Memory B cell (primary cell): ENCODE data around the gene ZNF333.
A peak's percentile ranks its signal among the peaks of the same experiment; 100 is the strongest.

Source experiments
- ATAC-seq: fragments of 150-1000 bp; cut with Tn5 transposase; 2 replicates; pipeline ENCODE4 v1.10.0; 2021; ENCODE audit warnings: low read depth, mild to moderate bottlenecking, moderate library complexity
- DNase-seq, 2 donors: peaks; one replicate each; pipeline ENCODE4 v3.0.0; 2022; ENCODE audit warnings: low spot score in 2 of 2
- H3K27ac Mint-ChIP-seq: one replicate; pipeline ENCODE4 v1.8.0; 2022; ENCODE audit warnings: mild to moderate bottlenecking, moderate library complexity, mixed read lengths
- H3K27me3 Mint-ChIP-seq: one replicate; pipeline ENCODE4 v1.8.0; 2022; ENCODE audit warnings: mixed read lengths
- H3K36me3 Mint-ChIP-seq: one replicate; pipeline ENCODE4 v1.8.0; 2022; ENCODE audit warnings: mild to moderate bottlenecking, mixed read lengths
- H3K4me1 Mint-ChIP-seq: one replicate; pipeline ENCODE4 v1.8.0; 2022; ENCODE audit warnings: mixed read lengths
- H3K4me3 Mint-ChIP-seq: one replicate; pipeline ENCODE4 v1.8.0; 2022; ENCODE audit warnings: mild to moderate bottlenecking, moderate library complexity, mixed read lengths
- H3K9me3 Mint-ChIP-seq: one replicate; pipeline ENCODE4 v1.8.0; 2022; ENCODE audit warnings: mixed read lengths

Gene ZNF333

DNA sequence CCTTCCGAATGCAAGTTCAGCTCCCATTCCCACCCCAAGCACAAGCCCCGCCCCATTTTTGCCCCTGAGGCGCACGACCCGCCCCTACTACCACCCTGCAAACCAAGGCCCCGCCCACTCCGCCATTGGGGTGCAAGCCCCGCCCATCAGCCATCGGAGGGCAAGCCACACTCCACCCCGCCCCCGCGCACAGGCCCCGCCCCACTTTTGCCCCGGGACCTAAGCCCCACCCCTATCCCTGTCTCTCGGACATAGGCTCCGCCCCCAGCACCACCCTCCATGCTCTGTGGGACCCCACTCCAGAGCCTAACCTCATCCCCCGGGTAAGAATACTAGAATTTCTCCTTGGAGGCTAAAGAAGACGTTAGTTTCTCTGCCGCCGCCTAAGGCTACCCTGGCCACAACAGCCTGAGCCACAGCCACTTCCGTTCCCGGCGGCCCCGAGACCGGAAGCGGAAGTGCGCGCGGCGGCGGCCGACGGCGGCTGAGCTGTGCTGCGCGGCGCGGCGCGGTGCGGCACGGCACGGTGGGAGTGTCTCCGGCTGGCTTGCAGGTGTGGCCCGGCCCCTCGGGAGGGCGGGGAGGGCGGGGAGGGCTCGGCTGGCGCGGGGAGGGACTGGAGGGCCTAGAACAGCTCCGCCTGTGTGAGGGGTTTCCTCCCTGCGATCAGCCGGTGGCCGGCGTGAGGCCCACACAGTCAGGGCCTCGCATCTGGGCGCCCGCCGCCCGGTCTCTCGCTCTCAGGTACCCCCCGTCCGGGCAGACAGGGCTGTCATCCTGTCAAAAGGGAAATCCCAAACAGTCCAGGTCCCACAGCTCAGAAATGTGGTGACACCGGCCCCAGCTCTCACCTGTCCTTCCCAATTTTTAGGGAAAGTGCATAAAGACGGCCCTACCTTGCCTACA is at the start of gene ZNF333:
TSS of gene ZNF333 (plus strand) at position 451 of the 906 bp plus-strand sequence. CDS start 3,444 bp downstream, outside the sequence.
- Mint-ChIP-seq H3K4me1 (peaks cover 12% of the 10 kb centered on the region), H3K36me3 (peaks cover 5% of the 10 kb centered on the region), H3K9me3 (no peaks in the 10 kb centered on the region), H3K4me3 (peak within 1 kb of the TSS; percentile 97), H3K27me3 (no peaks in the 10 kb centered on the region), H3K27ac (peak within 1 kb of the TSS; percentile 99)
- peak; percentile 94 to 96 for DNase-seq
- ATAC-seq, result peak; percentile 89

DNA sequence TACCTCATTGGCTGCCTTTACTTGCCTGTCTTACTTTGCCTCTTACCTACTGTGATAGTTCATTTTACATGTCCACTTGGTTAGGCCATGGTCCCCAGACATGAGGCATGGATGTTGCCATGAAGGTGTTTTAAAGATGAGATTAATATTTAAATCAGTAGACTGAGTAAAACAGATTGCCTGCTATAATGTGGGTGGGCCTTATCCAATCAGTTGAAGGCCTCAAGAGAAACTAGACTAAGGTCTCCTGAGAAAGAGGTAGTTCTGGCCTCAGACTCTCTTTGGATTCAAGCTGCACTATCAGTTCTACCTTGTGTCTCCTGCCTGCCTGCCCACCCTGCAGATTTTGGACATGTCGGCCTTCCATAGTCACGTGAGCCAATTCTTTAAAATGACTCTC is 41.3 kb upstream of the ZNF333 start:
- Mint-ChIP-seq H3K4me3 (no peak overlapping the region), H3K36me3 (peaks cover 12% of the 10 kb centered on the region), H3K9me3 (peaks cover 16% of the 10 kb centered on the region), H3K27me3 (peaks cover 15% of the 10 kb centered on the region), H3K4me1 (peaks cover 10% of the 10 kb centered on the region), H3K27ac (no peak overlapping the region)
- ATAC-seq (no peak), DNase-seq (no peak)

DNA sequence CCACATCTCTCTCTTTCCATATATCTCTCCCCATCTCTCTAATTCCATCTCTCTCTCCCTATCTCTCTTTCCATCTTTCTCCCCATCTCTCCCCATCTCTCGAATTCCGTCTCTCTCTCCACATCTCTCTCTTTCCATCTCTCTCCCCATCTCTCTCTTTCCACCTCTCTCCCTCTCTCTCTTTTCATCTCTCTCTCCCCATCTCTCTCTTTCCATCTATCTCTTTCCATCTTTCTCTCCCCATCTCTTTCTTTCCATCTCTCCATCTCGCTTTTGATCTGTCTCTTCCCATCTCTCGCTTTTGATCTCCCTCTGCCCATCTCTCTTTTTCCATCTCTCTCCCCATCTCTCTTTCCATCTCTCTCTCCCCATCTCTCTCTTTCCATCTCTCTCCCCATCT is 40.8 kb upstream of the ZNF333 start:
- DNase-seq, result no peak
- Mint-ChIP-seq H3K36me3 (peaks cover 12% of the 10 kb centered on the region), H3K4me3 (no peak overlapping the region), H3K27ac (no peak overlapping the region), H3K9me3 (peaks cover 16% of the 10 kb centered on the region), H3K4me1 (peaks cover 10% of the 10 kb centered on the region), H3K27me3 (peaks cover 15% of the 10 kb centered on the region)
- ATAC-seq, result no peak

GRCh38 chr19:14650161-14650560 is 39.7 kb upstream of the ZNF333 start:
- H3K4me3 Mint-ChIP-seq, result no peak overlapping the region
- no peak overlapping the region for H3K27ac Mint-ChIP-seq
- peaks cover 15% of the 10 kb centered on the region for H3K27me3 Mint-ChIP-seq
- DNase-seq (no peak), ATAC-seq (no peak)
- peaks cover 16% of the 10 kb centered on the region for H3K9me3 Mint-ChIP-seq
- H3K36me3 Mint-ChIP-seq, result peaks cover 12% of the 10 kb centered on the region
- H3K4me1 Mint-ChIP-seq, result peaks cover 10% of the 10 kb centered on the region

DNA sequence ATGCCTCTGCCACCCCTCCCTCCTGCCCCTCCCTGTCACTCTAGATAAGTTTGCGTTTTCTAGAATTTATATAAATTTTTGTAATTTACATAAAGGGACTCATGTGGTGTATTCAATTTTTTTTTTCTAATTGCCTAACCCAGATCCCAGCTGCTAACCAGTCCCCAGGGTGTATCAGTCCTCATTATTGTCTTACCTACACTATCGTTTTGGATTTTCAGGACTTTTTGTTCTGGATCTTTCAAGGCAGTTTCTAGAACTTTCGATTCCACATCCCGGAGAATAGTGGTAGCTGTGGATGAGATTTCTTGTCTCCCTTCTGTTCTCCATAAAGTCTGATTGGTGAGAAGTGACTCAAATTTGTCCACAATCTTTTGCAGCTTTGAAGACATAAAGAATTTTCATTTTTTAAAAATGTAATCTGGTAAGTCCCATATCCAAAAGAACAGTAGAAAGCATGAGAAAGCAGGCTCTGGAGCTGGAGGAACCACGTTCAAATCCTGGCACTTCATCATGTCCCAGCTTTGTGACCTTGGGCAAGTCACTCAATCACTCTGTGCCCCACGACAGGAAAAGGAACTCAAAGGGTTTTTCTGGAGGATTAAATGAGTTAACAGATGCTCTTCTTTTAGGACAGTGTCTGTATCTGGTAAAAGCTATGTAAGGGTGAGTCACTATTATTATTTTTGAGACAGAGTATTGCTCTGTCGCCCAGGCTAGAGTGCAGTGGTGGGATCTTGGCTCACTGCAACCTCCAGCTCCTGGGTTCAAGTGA is 34.9 kb upstream of the ZNF333 start:
- DNase-seq, result no peak
- H3K4me1 Mint-ChIP-seq, result peaks cover 5% of the 10 kb centered on the region
- H3K4me3 Mint-ChIP-seq, result no peak overlapping the region
- ATAC-seq, result no peak
- no peak overlapping the region for H3K27ac Mint-ChIP-seq
- peaks cover 5% of the 10 kb centered on the region for H3K9me3 Mint-ChIP-seq
- peaks cover 6% of the 10 kb centered on the region for H3K27me3 Mint-ChIP-seq
- peaks cover 5% of the 10 kb centered on the region for H3K36me3 Mint-ChIP-seq

DNA sequence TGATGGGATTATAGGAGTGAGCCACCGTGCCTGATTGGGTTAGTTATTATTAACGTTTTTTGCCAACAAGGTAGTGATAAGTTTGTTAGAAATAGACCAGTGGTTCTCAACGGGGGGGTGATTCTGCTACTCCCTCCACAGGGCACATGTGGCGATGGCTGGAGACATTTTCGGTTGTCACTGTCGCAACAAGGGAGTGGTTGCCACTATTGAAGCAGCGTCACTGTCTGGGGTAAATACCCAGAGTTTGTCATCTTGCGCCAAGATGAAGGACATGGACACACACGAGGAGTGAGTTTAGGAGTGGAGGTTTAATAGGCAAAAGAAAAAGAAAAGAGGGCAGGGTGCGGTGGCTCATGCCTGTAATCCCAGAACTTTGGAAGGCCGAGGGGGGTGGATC is 34.1 kb upstream of the ZNF333 start:
- Mint-ChIP-seq H3K4me1 (no peaks in the 10 kb centered on the region), H3K9me3 (no peaks in the 10 kb centered on the region), H3K27me3 (peaks cover 1% of the 10 kb centered on the region), H3K36me3 (no peaks in the 10 kb centered on the region), H3K27ac (no peak overlapping the region), H3K4me3 (no peak overlapping the region)
- ATAC-seq (no peak), DNase-seq (no peak)

- ATAC-seq (no peak), DNase-seq (no peak)
- no peak overlapping the region for H3K4me3 Mint-ChIP-seq
- peaks cover 5% of the 10 kb centered on the region for H3K4me1 Mint-ChIP-seq
- H3K9me3 Mint-ChIP-seq, result no peaks in the 10 kb centered on the region
- no peak overlapping the region for H3K27ac Mint-ChIP-seq
- peaks cover 2% of the 10 kb centered on the region for H3K27me3 Mint-ChIP-seq
- H3K36me3 Mint-ChIP-seq, result no peaks in the 10 kb centered on the region
Observed at GRCh38 chr19:14659874-14660489, 29.9 kb upstream of the ZNF333 start.

DNA sequence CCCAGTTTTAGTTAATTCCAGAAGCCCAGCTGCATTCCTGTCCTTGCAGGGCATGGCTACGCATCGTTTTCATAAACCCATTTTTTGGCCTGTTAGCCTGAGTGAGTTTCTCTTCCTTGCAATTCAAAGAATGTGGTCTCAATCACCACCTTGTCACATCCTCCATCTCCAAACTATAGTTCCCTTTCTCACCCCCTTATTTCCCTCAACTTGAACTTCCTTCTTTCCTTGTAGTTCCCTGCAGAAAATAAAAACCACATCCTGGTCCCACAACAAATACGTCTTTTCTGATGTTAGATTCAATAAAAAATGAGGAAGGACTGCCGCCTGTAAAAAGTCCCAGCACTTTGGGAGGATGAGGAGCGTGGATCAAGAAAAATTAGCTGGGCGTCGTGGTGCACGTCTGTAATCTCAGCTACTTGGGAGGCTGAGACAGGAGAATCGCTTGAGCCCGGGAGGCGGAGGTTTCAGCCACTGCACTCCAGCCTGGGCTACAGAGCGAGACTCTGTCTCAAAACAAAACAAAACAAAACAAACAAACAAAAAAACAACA is 28.4 kb upstream of the ZNF333 start:
- ATAC-seq (no peak), DNase-seq (no peak)
- H3K4me3 Mint-ChIP-seq, result no peak overlapping the region
- no peaks in the 10 kb centered on the region for H3K36me3 Mint-ChIP-seq
- H3K9me3 Mint-ChIP-seq, result no peaks in the 10 kb centered on the region
- H3K27me3 Mint-ChIP-seq, result peaks cover 2% of the 10 kb centered on the region
- no peak overlapping the region for H3K27ac Mint-ChIP-seq
- peaks cover 5% of the 10 kb centered on the region for H3K4me1 Mint-ChIP-seq

- Mint-ChIP-seq H3K9me3 (no peaks in the 10 kb centered on the region), H3K4me1 (peaks cover 31% of the 10 kb centered on the region), H3K27ac (no peak overlapping the region), H3K36me3 (no peaks in the 10 kb centered on the region), H3K27me3 (no peaks in the 10 kb centered on the region), H3K4me3 (no peak overlapping the region)
- no peak for ATAC-seq
- no peak for DNase-seq
Observed at GRCh38 chr19:14669940-14670339, 19.9 kb upstream of the ZNF333 start.

- H3K27me3 Mint-ChIP-seq, result no peaks in the 10 kb centered on the region
- H3K4me1 Mint-ChIP-seq, result peaks cover 32% of the 10 kb centered on the region
- ATAC-seq (no peak), DNase-seq (no peak)
- H3K27ac Mint-ChIP-seq, result no peak overlapping the region
- H3K4me3 Mint-ChIP-seq, result no peak overlapping the region
- H3K36me3 Mint-ChIP-seq, result no peaks in the 10 kb centered on the region
- no peaks in the 10 kb centered on the region for H3K9me3 Mint-ChIP-seq
Observed at GRCh38 chr19:14670408-14670807, 19.4 kb upstream of the ZNF333 start.

DNA sequence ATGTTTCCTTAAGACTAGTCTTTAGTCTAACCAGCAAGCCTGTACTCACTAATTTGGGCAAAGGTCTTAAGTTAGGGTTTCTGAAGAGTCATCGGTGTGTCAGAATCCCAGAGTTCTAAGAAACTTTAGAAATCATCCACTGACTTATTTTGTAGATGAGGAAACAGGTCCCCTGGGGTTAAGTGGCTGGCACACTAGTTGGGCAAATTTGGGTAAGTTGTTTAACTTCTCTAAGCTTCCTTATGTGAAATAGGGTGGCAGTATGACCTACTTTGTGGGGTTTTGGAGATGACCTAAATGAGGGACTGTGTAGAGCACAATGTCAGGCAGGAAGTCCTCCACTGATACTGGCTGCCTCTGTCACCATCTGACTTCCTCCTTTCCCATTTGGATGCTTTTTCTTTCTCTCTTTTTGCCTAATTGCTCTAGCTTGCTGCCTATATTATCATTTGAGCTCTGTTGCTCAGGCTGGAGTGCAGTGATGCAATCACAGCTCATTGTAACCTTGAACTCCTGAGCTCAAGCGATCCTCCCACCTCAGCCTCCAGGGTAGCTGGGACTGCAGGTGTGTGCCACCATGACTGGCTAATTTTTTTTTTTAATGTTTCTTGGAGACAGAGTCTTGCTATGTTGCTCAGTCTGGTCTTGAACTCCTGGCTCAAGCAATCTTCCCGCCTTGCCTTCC is 17.5 kb upstream of the ZNF333 start:
- no peak overlapping the region for H3K4me3 Mint-ChIP-seq
- H3K36me3 Mint-ChIP-seq, result no peaks in the 10 kb centered on the region
- H3K9me3 Mint-ChIP-seq, result no peaks in the 10 kb centered on the region
- ATAC-seq (no peak), DNase-seq (no peak)
- no peaks in the 10 kb centered on the region for H3K27me3 Mint-ChIP-seq
- H3K27ac Mint-ChIP-seq, result no peak overlapping the region
- H3K4me1 Mint-ChIP-seq, result peaks cover 29% of the 10 kb centered on the region

GRCh38 chr19:14673088-14673487 is 16.8 kb upstream of the ZNF333 start:
- peaks cover 25% of the 10 kb centered on the region for H3K4me1 Mint-ChIP-seq
- no peak for ATAC-seq
- no peak overlapping the region for H3K4me3 Mint-ChIP-seq
- no peak for DNase-seq
- H3K36me3 Mint-ChIP-seq, result no peaks in the 10 kb centered on the region
- H3K27me3 Mint-ChIP-seq, result no peaks in the 10 kb centered on the region
- no peaks in the 10 kb centered on the region for H3K9me3 Mint-ChIP-seq
- H3K27ac Mint-ChIP-seq, result no peak overlapping the region

GRCh38 chr19:14674764-14675163 is 15.1 kb upstream of the ZNF333 start, which contains the start of gene ADGRE3:
TSS of gene ADGRE3 (minus strand) at chr19:14674844. CDS start at chr19:14674770, 74 bp downstream.
- Mint-ChIP-seq H3K4me3 (peak within 1 kb of the TSS; percentile 4), H3K27me3 (no peaks in the 10 kb centered on the region), H3K27ac (peak within 1 kb of the TSS; percentile 26), H3K9me3 (no peaks in the 10 kb centered on the region), H3K4me1 (peaks cover 20% of the 10 kb centered on the region), H3K36me3 (no peaks in the 10 kb centered on the region)
- peak in 1 of 2 donors; percentile 29 for DNase-seq
- peak; percentile 81 for ATAC-seq
